HCT116 (cell line): Measurements from ENCODE around the gene CSRP1. TPM values are rescaled to one million over a fixed set of nuclear protein-coding genes. Genes with fewer than 3 reads are reported as not detected.

Experiments used
- ATAC-seq: fragments of 200-7000 bp; cut with Tn5 transposase; 2 replicates; pipeline ENCODE4 v1.9.1; 2020; ENCODE audit warnings: mild to moderate bottlenecking, moderate library complexity
- BruUV-seq: library from RNA; stranded (reverse); fragments of 400-500 nt; replicated peaks from 2 replicates; lab custom pipeline; 2021; lab: Mats Ljungman, UMichigan
- CTCF ChIA-PET: fragments of 300-600 bp; sonication (Branson Sonifier 250); formaldehyde crosslinking; loops from one replicate; lab custom pipeline; 2021; ENCODE audit warnings: antibody characterized with exemption; lab: Charles Lee
- POLR2A ChIA-PET: fragments of 300-600, 350-600 bp; sonication (Branson Sonifier 250); formaldehyde crosslinking; loops from one replicate; lab custom pipeline; 2021; ENCODE audit warnings: antibody characterized with exemption; lab: Charles Lee
- RAD21 ChIA-PET, 2 experiments: fragments of 300-600 bp; sonication (Branson Sonifier 250); formaldehyde crosslinking; loops; one replicate each; lab custom pipeline; 2023; ENCODE audit warnings: low total read pairs in 2 of 2; ENCODE audit not compliant: uncharacterized antibody in 2 of 2, unreplicated experiment in 2 of 2, low non-redundant PET in 1 of 2; lab: Charles Lee
- DNase-seq: peaks from one replicate; pipeline ENCODE4 v3.0.0-alpha.2; 2010; ENCODE audit warnings: low read depth, low spot score
- H2AFZ ChIP-seq: fragments of 200-600 bp; shearing (Covaris generic), sonication (generic); 2 replicates; pipeline ENCODE4 v1.6.1; 2017; ENCODE audit warnings: low read depth, mixed run types, mixed read lengths, antibody characterized with exemption, low read length; ENCODE audit not compliant: poor library complexity, severe bottlenecking
- H3K27ac ChIP-seq: 2 replicates; pipeline ENCODE4 v1.5.1; 2012; ENCODE audit warnings: low read depth, low read length
- H3K27me3 ChIP-seq: fragments of 200-600 bp; sonication (generic); 2 replicates; pipeline ENCODE4 v1.6.1; 2016; ENCODE audit warnings: mixed run types, low read length, mixed read lengths; ENCODE audit not compliant: insufficient read depth
- H3K36me3 ChIP-seq, 2 experiments: fragments of 200-500 bp in 1 of 2; fragments of 200-600 bp in 1 of 2; sonication (Bioruptor generic) in 1 of 2; sonication (generic) in 1 of 2; 2 replicates each; pipeline versions ENCODE4 v1.5.1 to v1.6.1; 2014 to 2016; ENCODE audit warnings: low read length in 2 of 2, inconsistent platforms in 1 of 2, mixed read lengths in 1 of 2, mixed run types in 1 of 2; ENCODE audit not compliant: insufficient read depth in 2 of 2, control insufficient read depth in 1 of 2
- H3K4me1 ChIP-seq, 2 experiments: fragments of 200-600 bp in 1 of 2; sonication (generic) in 1 of 2; 2 replicates each; pipeline versions ENCODE4 v1.5.1 to v1.6.1; 2012 to 2017; ENCODE audit warnings: low read length in 2 of 2, inconsistent platforms in 1 of 2, mild to moderate bottlenecking in 1 of 2, mixed read lengths in 1 of 2, mixed run types in 1 of 2, moderate library complexity in 1 of 2; ENCODE audit not compliant: insufficient read depth in 2 of 2, control insufficient read depth in 1 of 2
- H3K4me2 ChIP-seq: fragments of 200-600 bp; sonication (generic); 2 replicates; pipeline ENCODE4 v1.6.1; 2017; ENCODE audit warnings: mixed run types, low read length, mixed read lengths
- H3K4me3 ChIP-seq, 2 experiments: fragments of 200-600 bp in 1 of 2; sonication (generic) in 1 of 2; replicated peaks in 1 of 2; 2 replicates each; pipeline ENCODE4 v1.5.1; 2011 to 2016; ENCODE audit warnings: low read length in 2 of 2, control low read depth in 1 of 2, low read depth in 1 of 2, mild to moderate bottlenecking in 1 of 2, mixed read lengths in 1 of 2, mixed run types in 1 of 2
- H3K79me2 ChIP-seq: fragments of 200-600 bp; sonication (generic); 2 replicates; pipeline ENCODE4 v1.6.1; 2017; ENCODE audit warnings: mild to moderate bottlenecking, mixed run types, low read length, moderate library complexity, mixed read lengths; ENCODE audit not compliant: insufficient read depth
- H3K9ac ChIP-seq: fragments of 200-600 bp; sonication (generic); 2 replicates; pipeline ENCODE4 v1.6.1; 2016; ENCODE audit warnings: low read length, mixed read lengths
- H3K9me2 ChIP-seq: fragments of 200-600 bp; sonication (generic), shearing (Covaris generic); 2 replicates; pipeline ENCODE4 v1.6.1; 2017; ENCODE audit warnings: mixed run types, mild to moderate bottlenecking, moderate library complexity; ENCODE audit not compliant: insufficient read depth
- H3K9me3 ChIP-seq, 2 experiments: fragments of 200-500 bp in 1 of 2; fragments of 200-600 bp in 1 of 2; sonication (Bioruptor generic) in 1 of 2; sonication (generic) in 1 of 2; 2 replicates each; pipeline ENCODE4 v1.6.1; 2014 to 2017; ENCODE audit warnings: low read length in 2 of 2, mixed read lengths in 2 of 2, inconsistent platforms in 1 of 2, low read depth in 1 of 2, mild to moderate bottlenecking in 1 of 2, mixed run types in 1 of 2, moderate library complexity in 1 of 2; ENCODE audit not compliant: control insufficient read depth in 1 of 2, insufficient read depth in 1 of 2
- H4K20me1 ChIP-seq: fragments of 200-600 bp; sonication (generic), shearing (Covaris generic); 2 replicates; pipeline ENCODE4 v1.6.1; 2017; ENCODE audit warnings: mixed run types, mild to moderate bottlenecking, moderate library complexity; ENCODE audit not compliant: insufficient read depth
- CEBPB ChIP-seq: IDR thresholded peaks from 2 replicates; pipeline ENCODE4 v1.6.1; 2012; ENCODE audit warnings: low read depth
- EZH2 ChIP-seq: fragments of 200-600 bp; sonication (generic); IDR thresholded peaks from 2 replicates; pipeline ENCODE4 v1.6.1; 2017; ENCODE audit warnings: antibody characterized with exemption, mixed run types
- POLR2A ChIP-seq: IDR thresholded peaks from 2 replicates; pipeline ENCODE4 v1.7.0; 2011; ENCODE audit warnings: borderline replicate concordance; ENCODE audit not compliant: insufficient read depth, insufficient read length; ENCODE audit errors: extremely low read depth
- POLR2AphosphoS5 ChIP-seq: IDR thresholded peaks from 2 replicates; pipeline ENCODE4 v1.6.1; 2011; ENCODE audit warnings: mild to moderate bottlenecking, low read depth, low read length, moderate library complexity
- intact Hi-C: fragments of 100-400 bp; cut with micrococcal nuclease; formaldehyde crosslinking; loops from 2 replicates; pipeline ENCODE4 v1.10.0; 2022
- total RNA-seq: library from RNA; stranded (reverse); gene quantifications from one replicate; pipeline ENCODE4 v1.2.1, GENCODE V29; 2021; ENCODE audit not compliant: unreplicated experiment
- TF ChIP-seq, protein P1 (sequence below): IDR thresholded peaks from 2 replicates; pipeline ENCODE4 v1.6.1; 2012

The CSRP1 gene
- total RNA-seq, 1 experiment from 2014 or later, result 51.7 TPM

- TF ChIP-seq EZH2 (no peak), CEBPB (no peak), POLR2A (no peak), POLR2AphosphoS5 (no peak)
- TF ChIP-seq, protein P1, sequence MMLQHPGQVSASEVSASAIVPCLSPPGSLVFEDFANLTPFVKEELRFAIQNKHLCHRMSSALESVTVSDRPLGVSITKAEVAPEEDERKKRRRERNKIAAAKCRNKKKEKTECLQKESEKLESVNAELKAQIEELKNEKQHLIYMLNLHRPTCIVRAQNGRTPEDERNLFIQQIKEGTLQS, result no peak
- no TSS peak for BruUV-seq
- no peak overlapping the region for H3K4me2 ChIP-seq
- no peak overlapping the region for H3K9ac ChIP-seq
- no peak overlapping the region for H3K4me3 ChIP-seq
- peaks cover 13 to 19% of the 10 kb centered on the region in 2 experiments for H3K4me1 ChIP-seq
- H3K79me2 ChIP-seq, result no peaks in the 10 kb centered on the region
- ATAC-seq, result no peak
- DNase-seq, result no peak
- no peaks in the 10 kb centered on the region for H3K36me3 ChIP-seq
- no peak overlapping the region for H3K27ac ChIP-seq
- intact Hi-C loops, result no loop called here
- H3K9me2 ChIP-seq, result no peaks in the 10 kb centered on the region
- no peaks in the 10 kb centered on the region for H4K20me1 ChIP-seq
- POLR2A ChIA-PET, result interaction anchor here (1.3 kb wide), 1 partner anchor 28 kb away, joined by 4 read pairs; no protein-coding TSS in a partner anchor
- RAD21 ChIA-PET, result no interaction called here
- no peaks in the 10 kb centered on the region for H3K27me3 ChIP-seq
- no peak overlapping the region for H2AFZ ChIP-seq
- CTCF ChIA-PET, result interaction anchor here (1.4 to 3.1 kb wide), 3 partner anchors 15 to 79 kb away, joined by 3 to 11 read pairs (median 8); no protein-coding TSS in a partner anchor
- no peaks in the 10 kb centered on the region for H3K9me3 ChIP-seq
These were observed 73.3 kb downstream of the CSRP1 start for GRCh38 chr1:201433609-201434008.

Other genes with a start within 250 kb of the CSRP1 start
- 0.07 TPM for gene PKP1, start 223.6 kb downstream of the CSRP1 start, total RNA-seq
- gene TNNT2, start 129.4 kb downstream of the CSRP1 start, total RNA-seq, result 2.0 TPM
- 56.1 TPM for gene LAD1, start 107.8 kb downstream of the CSRP1 start, total RNA-seq
- gene TNNI1, start 85.4 kb downstream of the CSRP1 start, total RNA-seq, result not detected
- 22.1 TPM for gene PHLDA3, start 37.9 kb downstream of the CSRP1 start, total RNA-seq
- gene NAV1, start 32.0 kb upstream of the CSRP1 start, total RNA-seq, result 22.8 TPM